Measurements from ENCODE around the gene HHAT. TPM values are rescaled to one million over a fixed set of nuclear protein-coding genes. Genes with fewer than 3 reads are reported as not detected.

HHAT gene
- total and polyA plus RNA-seq, 9 of the 15 experiments (the other 6 are each of a cell fraction or from before 2014, with no cell fraction given) = 0.07 to 0.16 (median 0.13) TPM; not detected in 1

- no peak for TF ChIP-seq CTCFL (IDR thresholded peaks at IDR 0.05; ENCODE audit: borderline replicate concordance, insufficient read depth, low read depth, low read length, poor library complexity, severe bottlenecking)
- no peak for TF ChIP-seq ZNF717 (CRISPR knock-in tag; IDR thresholded peaks at IDR 0.05)
- no peak for TF ChIP-seq ZFX (CRISPR knock-in tag; IDR thresholded peaks at IDR 0.05)
- no peak for TF ChIP-seq EWSR1 (IDR thresholded peaks at IDR 0.05; ENCODE audit: borderline replicate concordance, low read depth, partially characterized antibody)
- no peak for TF ChIP-seq ZNF354B (CRISPR knock-in tag; IDR thresholded peaks at IDR 0.05)
- no peak for TF ChIP-seq FOXM1 (IDR thresholded peaks at IDR 0.05; ENCODE audit: low read depth)
- no peak for TF ChIP-seq FOXM1 (CRISPR knock-in tag; IDR thresholded peaks at IDR 0.05; ENCODE audit: low read depth)
- no peak for TF ChIP-seq STAT6 (CRISPR knock-in tag; IDR thresholded peaks at IDR 0.05)
- TF ChIP-seq LEF1 (IDR thresholded peaks at IDR 0.05) = no peak
- TF ChIP-seq NFE2L1 (tag; IDR thresholded peaks at IDR 0.05; ENCODE audit: borderline replicate concordance, low read depth) = no peak
Observed at GRCh38 chr1:210573141-210573540, 244.4 kb downstream of the HHAT start (continued).
